Effector memory CD4-positive, alpha-beta T cell (primary cell): ENCODE measurements around the gene SP6.

Experiments
- DNase-seq, 3 donors: peaks; one replicate each; pipeline ENCODE4 v3.0.0-alpha.2; 2020
- H3K27ac ChIP-seq: 2 replicates; pipeline ENCODE4 v1.7.0; 2013; ENCODE audit warnings: mild to moderate bottlenecking, low read length, moderate library complexity; ENCODE audit not compliant: insufficient read depth, poor library complexity, severe bottlenecking
- H3K27me3 ChIP-seq: replicated peaks from 2 replicates; pipeline ENCODE4 v1.7.0; 2013; ENCODE audit warnings: mild to moderate bottlenecking, low read length; ENCODE audit not compliant: insufficient read depth, control insufficient read depth, poor library complexity, severe bottlenecking
- H3K36me3 ChIP-seq: 2 replicates; pipeline ENCODE4 v1.7.0; 2013; ENCODE audit warnings: mild to moderate bottlenecking, low read length, moderate library complexity; ENCODE audit not compliant: control insufficient read depth, insufficient read depth
- H3K4me1 ChIP-seq: 2 replicates; pipeline ENCODE4 v1.7.0; 2013; ENCODE audit warnings: low read length, mild to moderate bottlenecking; ENCODE audit not compliant: control insufficient read depth, insufficient read depth, poor library complexity, severe bottlenecking
- H3K4me3 ChIP-seq: 2 replicates; pipeline ENCODE4 v1.7.0; 2013; ENCODE audit warnings: low read length, low read depth, mild to moderate bottlenecking; ENCODE audit not compliant: insufficient read depth, poor library complexity, severe bottlenecking
- H3K9me3 ChIP-seq: 2 replicates; pipeline ENCODE4 v1.7.0; 2013; ENCODE audit warnings: mild to moderate bottlenecking, low read length, moderate library complexity; ENCODE audit not compliant: control insufficient read depth

The SP6 gene

DNA sequence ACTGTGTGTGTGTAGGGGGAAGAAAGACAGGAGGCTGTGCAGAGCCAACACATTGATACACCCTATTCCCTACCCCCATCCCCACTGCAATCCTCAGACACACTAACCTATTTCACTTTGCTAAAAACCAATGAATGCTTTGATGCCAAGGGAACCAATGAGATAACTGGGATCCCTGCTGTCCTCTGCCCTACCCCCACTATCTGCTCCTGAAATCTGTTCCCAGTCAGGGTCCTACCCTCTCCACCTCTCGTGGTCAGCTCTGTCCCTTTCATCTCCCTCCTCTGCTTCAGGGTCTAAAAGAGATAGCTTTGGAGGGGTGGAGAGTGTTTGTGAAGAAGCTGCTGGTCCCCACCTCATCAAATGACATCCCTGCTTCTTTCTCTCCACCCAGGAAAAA, 19.1 kb upstream of the SP6 start:
- H3K27me3 ChIP-seq, result peaks cover 23% of the 10 kb centered on the region
- no peak for DNase-seq
- H3K36me3 ChIP-seq, result no peaks in the 10 kb centered on the region
- no peak overlapping the region for H3K4me3 ChIP-seq
- no peak overlapping the region for H3K27ac ChIP-seq
- no peaks in the 10 kb centered on the region for H3K9me3 ChIP-seq
- no peaks in the 10 kb centered on the region for H3K4me1 ChIP-seq

DNA sequence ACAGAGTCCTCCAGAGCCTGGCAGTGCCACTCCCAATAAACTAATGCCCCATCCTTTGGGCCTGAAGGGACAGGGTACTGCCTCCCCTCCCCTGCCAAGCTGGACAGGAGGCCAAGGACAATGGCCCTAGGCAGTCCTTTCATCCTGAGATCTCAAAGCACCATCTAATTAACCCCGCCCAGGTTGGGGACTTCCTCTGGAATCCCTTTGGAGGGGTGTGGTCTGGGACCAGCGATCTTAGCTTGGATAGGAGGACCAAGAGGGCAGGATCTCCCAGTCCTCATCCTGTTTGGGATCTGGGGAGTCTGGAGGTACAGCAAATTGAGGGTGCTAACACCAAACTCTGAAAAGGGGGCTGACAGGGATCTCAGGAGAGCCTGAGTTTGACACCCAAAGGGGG, 18.2 kb upstream of the SP6 start:
- H3K4me1 ChIP-seq, result no peaks in the 10 kb centered on the region
- no peak overlapping the region for H3K27ac ChIP-seq
- no peaks in the 10 kb centered on the region for H3K36me3 ChIP-seq
- H3K9me3 ChIP-seq, result no peaks in the 10 kb centered on the region
- no peak overlapping the region for H3K4me3 ChIP-seq
- peaks cover 23% of the 10 kb centered on the region for H3K27me3 ChIP-seq
- DNase-seq, result no peak

DNA sequence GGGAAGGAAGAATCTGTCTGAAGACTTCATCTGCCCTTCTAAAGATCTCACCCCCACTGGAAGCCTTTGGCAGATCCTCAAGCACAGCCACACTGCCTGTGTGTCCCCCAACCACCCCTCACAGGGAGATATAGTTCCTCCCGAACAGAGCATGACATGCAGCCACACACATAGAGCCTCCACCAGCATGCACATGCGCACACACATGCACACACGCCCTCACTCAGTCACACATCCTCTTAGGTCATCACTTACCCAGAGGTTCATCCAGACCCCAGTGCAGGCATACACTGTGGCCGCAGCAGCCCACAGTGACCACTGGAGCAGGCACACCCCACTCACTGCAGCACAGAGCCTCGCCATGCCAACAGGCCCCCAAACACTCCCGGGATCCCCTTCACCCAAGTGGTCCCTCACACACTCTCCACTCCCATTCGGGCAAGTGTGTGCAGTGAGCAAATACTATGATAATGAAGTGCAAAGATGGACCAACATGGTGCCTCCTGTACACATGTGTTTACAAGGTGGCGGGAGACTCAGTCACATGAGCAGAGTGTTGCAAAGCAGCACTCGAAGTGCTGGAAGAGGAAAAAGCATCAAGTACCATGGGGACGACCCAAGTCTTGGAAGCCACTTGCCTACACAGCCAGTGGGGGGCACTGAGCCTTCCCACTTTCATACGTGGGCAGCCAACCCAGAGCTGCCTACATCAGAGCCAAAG, 17.0 kb upstream of the SP6 start:
- Histone ChIP-seq H3K4me3 (no peak overlapping the region), H3K27ac (no peak overlapping the region), H3K36me3 (no peaks in the 10 kb centered on the region), H3K9me3 (no peaks in the 10 kb centered on the region), H3K27me3 (peaks cover 14% of the 10 kb centered on the region), H3K4me1 (no peaks in the 10 kb centered on the region)
- DNase-seq, result no peak

DNA sequence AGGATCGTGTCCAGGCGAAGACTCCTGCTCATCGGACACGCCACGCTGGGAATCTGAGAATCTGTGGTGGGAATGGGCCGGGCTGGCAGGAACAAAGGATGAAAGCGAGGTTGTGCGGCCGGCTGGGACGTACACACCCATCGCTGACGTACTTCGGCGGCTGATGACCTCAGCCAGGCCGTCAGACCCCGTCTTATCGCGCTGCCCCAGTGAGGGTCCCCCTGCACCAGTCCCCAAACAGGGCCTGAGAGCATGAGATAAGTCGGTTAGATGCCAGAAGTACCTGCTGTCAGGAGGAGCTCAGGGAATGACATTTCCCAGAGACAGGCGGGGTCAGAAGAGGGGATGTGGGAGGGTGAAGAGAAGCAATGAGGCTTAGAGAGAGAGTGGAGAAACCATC, 16.0 kb upstream of the SP6 start:
- DNase-seq, result no peak
- H3K9me3 ChIP-seq, result no peaks in the 10 kb centered on the region
- no peak overlapping the region for H3K4me3 ChIP-seq
- H3K4me1 ChIP-seq, result no peaks in the 10 kb centered on the region
- peaks cover 5% of the 10 kb centered on the region for H3K27me3 ChIP-seq
- H3K36me3 ChIP-seq, result no peaks in the 10 kb centered on the region
- no peak overlapping the region for H3K27ac ChIP-seq

DNA sequence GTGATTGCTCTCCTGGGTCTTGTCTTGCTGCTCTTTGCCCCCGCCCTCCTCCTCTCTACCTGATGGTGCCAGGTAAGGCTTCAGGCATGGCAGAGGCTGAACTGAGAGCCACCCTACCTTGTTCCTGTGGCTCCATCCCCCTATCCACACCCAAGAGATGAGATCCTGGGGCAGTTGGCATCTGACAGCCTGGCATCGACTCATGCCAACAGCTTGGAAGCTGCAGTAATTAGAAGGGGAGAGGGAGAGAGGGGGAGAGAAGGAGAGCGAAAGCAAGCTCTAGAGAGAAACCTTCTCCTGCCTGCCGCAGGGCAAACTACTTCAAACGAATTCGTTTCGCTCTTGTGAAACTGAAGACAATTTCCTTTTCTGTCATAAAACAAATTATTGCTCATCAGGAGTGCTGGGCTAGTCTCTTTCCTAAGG, 13.8 kb upstream of the SP6 start:
- no peaks in the 10 kb centered on the region for H3K4me1 ChIP-seq
- H3K27me3 ChIP-seq, result no peaks in the 10 kb centered on the region
- no peaks in the 10 kb centered on the region for H3K36me3 ChIP-seq
- DNase-seq, result no peak
- H3K4me3 ChIP-seq, result no peak overlapping the region
- H3K9me3 ChIP-seq, result no peaks in the 10 kb centered on the region
- H3K27ac ChIP-seq, result no peak overlapping the region

DNA sequence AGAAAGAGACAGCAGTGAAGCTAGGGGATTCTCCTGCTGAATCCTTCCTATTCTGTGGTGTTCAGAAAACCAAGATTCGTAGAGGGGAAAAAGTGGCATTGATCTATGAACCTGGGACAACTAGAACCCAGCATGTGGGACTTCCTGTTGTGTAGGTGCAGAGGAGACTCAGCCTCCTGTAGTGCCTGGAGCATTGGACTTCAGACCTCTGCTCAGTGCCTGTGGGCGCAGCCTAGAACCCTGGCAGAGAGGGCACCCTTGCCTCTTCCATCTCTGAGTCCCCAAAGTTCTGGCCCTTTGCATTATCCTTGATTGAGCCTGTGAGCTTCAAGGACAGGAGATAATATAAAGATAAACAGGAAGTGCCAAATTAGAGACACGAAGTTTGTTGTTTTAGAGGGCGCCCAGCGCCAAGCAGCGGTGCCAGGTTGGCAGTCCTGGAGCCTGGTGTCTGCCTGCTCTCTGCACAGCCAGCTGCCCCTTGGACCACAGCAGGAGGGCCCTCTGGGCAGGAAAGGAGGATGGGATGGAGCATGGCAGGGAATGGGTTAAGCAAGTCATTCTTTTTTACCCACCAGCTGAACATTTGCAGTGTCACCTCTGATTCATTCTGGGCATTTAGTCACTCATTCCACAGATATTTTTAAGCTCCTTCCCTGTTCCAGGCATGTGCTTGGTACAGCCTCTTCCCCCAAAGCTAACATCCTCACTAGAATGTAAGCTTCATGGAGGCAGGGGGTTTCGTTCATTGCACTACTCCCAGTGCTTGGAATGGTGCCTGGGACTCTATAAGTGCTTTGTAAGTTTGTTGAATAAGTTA, 11.9 kb upstream of the SP6 start:
- DNase-seq, result no peak
- Histone ChIP-seq H3K36me3 (no peaks in the 10 kb centered on the region), H3K9me3 (no peaks in the 10 kb centered on the region), H3K27me3 (no peaks in the 10 kb centered on the region), H3K27ac (no peak overlapping the region), H3K4me3 (no peak overlapping the region), H3K4me1 (no peaks in the 10 kb centered on the region)

DNA sequence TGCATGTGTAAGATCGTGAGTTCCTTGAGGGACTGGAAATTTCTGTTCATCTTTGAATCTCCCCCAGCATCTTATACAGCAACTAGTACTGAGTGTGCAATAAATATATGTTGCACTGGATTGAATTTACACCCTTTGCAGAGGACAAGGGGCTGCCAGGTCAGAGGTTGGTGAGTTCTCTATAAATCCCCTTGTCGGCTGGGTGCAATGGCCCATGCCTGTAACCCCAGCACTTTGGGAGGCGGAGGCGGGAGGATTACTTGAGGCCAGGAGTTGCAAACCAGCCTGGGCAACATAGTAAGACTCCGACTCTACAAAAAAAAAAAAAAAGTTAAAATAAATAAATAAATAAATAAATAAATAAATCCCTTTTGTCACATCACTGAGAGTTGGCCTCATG, 9.4 kb upstream of the SP6 start:
- H3K27ac ChIP-seq, result no peak overlapping the region
- no peaks in the 10 kb centered on the region for H3K36me3 ChIP-seq
- DNase-seq, result no peak
- H3K4me1 ChIP-seq, result no peaks in the 10 kb centered on the region
- no peaks in the 10 kb centered on the region for H3K9me3 ChIP-seq
- H3K27me3 ChIP-seq, result no peaks in the 10 kb centered on the region
- H3K4me3 ChIP-seq, result no peak overlapping the region

DNA sequence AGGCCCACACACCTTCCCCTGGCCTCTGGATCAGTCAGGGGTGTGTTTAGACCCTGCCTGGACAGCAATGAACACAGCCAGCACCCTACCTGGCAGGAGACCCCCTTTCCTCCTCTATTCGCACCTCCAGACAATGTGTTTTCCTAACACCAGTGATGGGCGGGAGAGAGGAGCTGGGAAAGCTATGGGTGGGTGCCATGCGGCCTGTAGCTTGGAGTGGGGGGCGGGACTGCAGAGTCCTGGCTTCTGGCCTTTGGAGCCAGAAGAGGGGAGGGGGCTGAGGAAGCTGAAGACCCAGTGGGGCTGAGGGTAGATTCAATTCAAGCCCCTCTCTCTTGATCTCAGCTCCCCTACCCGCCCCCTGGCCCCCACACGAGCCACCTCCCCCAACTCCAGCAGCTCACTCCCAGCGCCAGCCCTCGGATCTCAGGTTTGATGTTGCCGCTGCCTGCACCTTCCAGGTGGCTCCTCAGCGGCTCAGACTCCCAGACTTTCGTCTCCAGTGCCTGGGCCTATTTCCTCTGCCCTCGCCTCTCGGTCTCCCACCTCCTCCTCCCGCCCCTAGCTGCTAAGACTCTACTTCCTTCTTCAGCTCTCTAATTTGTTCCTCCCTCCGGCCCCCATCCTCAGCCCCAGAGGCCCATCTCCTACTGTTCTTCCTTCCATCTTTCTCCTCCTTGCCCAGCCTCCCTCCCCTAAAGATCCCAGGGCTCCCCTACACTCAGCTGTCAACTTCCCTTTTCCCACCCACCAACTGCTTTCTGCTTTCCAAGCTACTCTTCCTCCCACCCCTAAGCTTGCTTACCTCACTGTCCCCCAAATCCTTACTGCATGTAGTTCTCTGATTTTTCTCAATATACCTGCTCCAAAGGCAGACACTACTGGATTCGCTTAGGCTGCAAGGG, 6.8 kb upstream of the SP6 start:
- Histone ChIP-seq H3K4me1 (no peaks in the 10 kb centered on the region), H3K36me3 (no peaks in the 10 kb centered on the region), H3K4me3 (no peak overlapping the region), H3K27ac (no peak overlapping the region), H3K9me3 (no peaks in the 10 kb centered on the region), H3K27me3 (peaks cover 3% of the 10 kb centered on the region)
- no peak for DNase-seq

DNA sequence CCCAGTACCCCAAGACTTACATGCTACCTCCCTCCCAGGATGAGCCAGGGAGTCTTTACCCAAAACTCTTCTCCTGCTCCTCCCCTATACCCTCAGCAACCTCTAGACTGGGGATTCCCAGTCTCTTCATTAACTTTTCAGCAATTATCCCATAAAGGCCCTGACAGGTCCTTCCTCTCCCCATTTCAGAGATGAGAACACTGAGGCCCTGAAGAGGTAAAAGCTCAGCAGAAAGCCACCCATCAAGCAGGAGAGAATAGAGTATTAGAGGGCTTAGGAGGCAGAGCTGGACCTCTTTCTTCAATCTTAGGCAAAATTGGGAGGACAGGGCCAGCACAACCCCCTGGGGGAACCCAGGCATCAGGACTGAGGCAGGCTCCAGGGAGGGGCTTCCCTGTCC, 5.9 kb upstream of the SP6 start:
- Histone ChIP-seq H3K36me3 (no peaks in the 10 kb centered on the region), H3K4me1 (peaks cover 4% of the 10 kb centered on the region), H3K9me3 (no peaks in the 10 kb centered on the region), H3K27me3 (peaks cover 8% of the 10 kb centered on the region), H3K4me3 (no peak overlapping the region), H3K27ac (no peak overlapping the region)
- DNase-seq, result no peak
